DOHH2 (cell line): ENCODE results near the gene TLK1.

ENCODE experiments used
- H3F3A ChIP-seq: fragments of 200-600 bp; sonication (generic), shearing (Covaris generic); 2 replicates; pipeline ENCODE4 v1.6.0; 2016; ENCODE audit warnings: antibody characterized with exemption, mild to moderate bottlenecking; ENCODE audit not compliant: control insufficient read depth, insufficient read depth
- H3K27ac ChIP-seq: fragments of 200-600 bp; sonication (generic); 2 replicates; pipeline ENCODE4 v1.5.1; 2014; ENCODE audit warnings: low read depth, mild to moderate bottlenecking, low read length, moderate library complexity
- H3K27me3 ChIP-seq: fragments of 200-600 bp; sonication (generic); 2 replicates; pipeline ENCODE4 v1.6.1; 2014; ENCODE audit warnings: mild to moderate bottlenecking, low read length, mixed read lengths; ENCODE audit not compliant: control insufficient read depth
- H3K36me3 ChIP-seq: fragments of 200-600 bp; sonication (generic); 2 replicates; pipeline ENCODE4 v1.6.1; 2014; ENCODE audit warnings: mild to moderate bottlenecking, low read length, moderate library complexity, mixed read lengths; ENCODE audit not compliant: control insufficient read depth
- H3K4me1 ChIP-seq: fragments of 200-600 bp; sonication (generic); 2 replicates; pipeline ENCODE4 v1.6.1; 2014; ENCODE audit warnings: mild to moderate bottlenecking, low read length, mixed read lengths; ENCODE audit not compliant: control insufficient read depth
- H3K4me2 ChIP-seq: fragments of 200-600 bp; sonication (generic); 2 replicates; pipeline ENCODE4 v1.6.0; 2014; ENCODE audit warnings: mild to moderate bottlenecking, low read length, moderate library complexity
- H3K4me3 ChIP-seq: fragments of 200-600 bp; sonication (generic); 2 replicates; pipeline ENCODE4 v1.5.1; 2014; ENCODE audit warnings: mild to moderate bottlenecking, low read length, mixed read lengths
- H3K79me2 ChIP-seq: fragments of 200-600 bp; sonication (generic); 2 replicates; pipeline ENCODE4 v1.6.1; 2014; ENCODE audit warnings: mild to moderate bottlenecking, low read length, mixed read lengths; ENCODE audit not compliant: control insufficient read depth
- H3K9me2 ChIP-seq: fragments of 200-600 bp; sonication (generic); replicated peaks from 2 replicates; pipeline ENCODE4 v1.6.1; 2014; ENCODE audit warnings: mild to moderate bottlenecking, low read length, mixed read lengths; ENCODE audit not compliant: control insufficient read depth
- H3K9me3 ChIP-seq: fragments of 200-600 bp; sonication (generic); 2 replicates; pipeline ENCODE4 v1.6.1; 2014; ENCODE audit warnings: antibody characterized with exemption, low read length, mixed read lengths; ENCODE audit not compliant: control insufficient read depth, insufficient read depth
- H4K20me1 ChIP-seq: fragments of 200-600 bp; sonication (generic); 2 replicates; pipeline ENCODE4 v1.6.0; 2014; ENCODE audit warnings: low read depth, mild to moderate bottlenecking, antibody characterized with exemption, low read length, moderate library complexity; ENCODE audit not compliant: control insufficient read depth, insufficient read depth
- CTCF ChIP-seq: fragments of 200-600 bp; sonication (generic); IDR thresholded peaks from one replicate; pipeline ENCODE4 v1.5.1; 2014; ENCODE audit warnings: antibody characterized with exemption, mild to moderate bottlenecking, low read depth, low read length; ENCODE audit not compliant: poor library complexity, severe bottlenecking
- EZH2phosphoT487 ChIP-seq: fragments of 200-600 bp; sonication (generic); IDR thresholded peaks from 2 replicates; pipeline ENCODE4 v1.6.1; 2017; ENCODE audit warnings: borderline replicate concordance, mild to moderate bottlenecking, antibody characterized with exemption, low read length, moderate library complexity, mixed read lengths

Gene TLK1

GRCh38 chr2:171201271-171201670 is 40.6 kb upstream of the TLK1 start:
- H4K20me1 ChIP-seq, result no peaks in the 10 kb centered on the region
- no peaks in the 10 kb centered on the region for H3K27me3 ChIP-seq
- H3K4me3 ChIP-seq, result no peak overlapping the region
- no peaks in the 10 kb centered on the region for H3F3A ChIP-seq
- H3K9me3 ChIP-seq, result no peaks in the 10 kb centered on the region
- no peak overlapping the region for H3K4me2 ChIP-seq
- no peaks in the 10 kb centered on the region for H3K9me2 ChIP-seq
- H3K79me2 ChIP-seq, result no peaks in the 10 kb centered on the region
- no peaks in the 10 kb centered on the region for H3K36me3 ChIP-seq
- TF ChIP-seq EZH2phosphoT487, result no peak
- TF ChIP-seq CTCF, result no peak
- H3K4me1 ChIP-seq, result no peaks in the 10 kb centered on the region
- H3K27ac ChIP-seq, result no peak overlapping the region

GRCh38 chr2:171200469-171200868 is 39.8 kb upstream of the TLK1 start:
- H3K27me3 ChIP-seq, result no peaks in the 10 kb centered on the region
- H3K4me3 ChIP-seq, result no peak overlapping the region
- H3K79me2 ChIP-seq, result no peaks in the 10 kb centered on the region
- no peak overlapping the region for H3K4me2 ChIP-seq
- no peak for TF ChIP-seq CTCF
- no peak for TF ChIP-seq EZH2phosphoT487
- no peaks in the 10 kb centered on the region for H4K20me1 ChIP-seq
- no peaks in the 10 kb centered on the region for H3K4me1 ChIP-seq
- no peaks in the 10 kb centered on the region for H3F3A ChIP-seq
- no peak overlapping the region for H3K27ac ChIP-seq
- no peaks in the 10 kb centered on the region for H3K9me2 ChIP-seq
- no peaks in the 10 kb centered on the region for H3K9me3 ChIP-seq
- H3K36me3 ChIP-seq, result no peaks in the 10 kb centered on the region

DNA sequence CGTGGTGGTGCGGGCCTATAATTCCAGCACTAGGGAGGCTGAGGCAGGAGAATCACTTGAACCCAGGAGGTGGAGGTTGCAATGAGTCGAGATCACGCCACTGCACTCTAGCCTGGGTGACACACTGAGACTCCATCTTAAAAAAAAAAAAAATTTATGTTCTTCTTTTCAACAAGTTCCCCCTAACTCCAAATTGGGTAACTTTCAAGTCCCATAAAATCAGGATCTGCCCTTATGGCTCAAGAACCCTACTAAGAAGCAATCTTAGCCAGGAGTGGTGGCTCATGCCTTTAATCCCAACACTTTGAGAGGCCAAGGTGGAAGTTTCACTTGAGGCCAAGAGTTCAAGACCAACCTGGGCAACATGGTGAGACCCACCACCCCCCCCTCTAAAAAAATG is 30.3 kb upstream of the TLK1 start:
- Histone ChIP-seq H3F3A (no peaks in the 10 kb centered on the region), H4K20me1 (no peaks in the 10 kb centered on the region), H3K27ac (no peak overlapping the region), H3K9me3 (no peaks in the 10 kb centered on the region), H3K27me3 (no peaks in the 10 kb centered on the region), H3K79me2 (no peaks in the 10 kb centered on the region), H3K36me3 (no peaks in the 10 kb centered on the region), H3K9me2 (no peaks in the 10 kb centered on the region), H3K4me1 (no peaks in the 10 kb centered on the region), H3K4me3 (no peak overlapping the region), H3K4me2 (no peak overlapping the region)
- no peak for TF ChIP-seq EZH2phosphoT487
- TF ChIP-seq CTCF, result no peak

DNA sequence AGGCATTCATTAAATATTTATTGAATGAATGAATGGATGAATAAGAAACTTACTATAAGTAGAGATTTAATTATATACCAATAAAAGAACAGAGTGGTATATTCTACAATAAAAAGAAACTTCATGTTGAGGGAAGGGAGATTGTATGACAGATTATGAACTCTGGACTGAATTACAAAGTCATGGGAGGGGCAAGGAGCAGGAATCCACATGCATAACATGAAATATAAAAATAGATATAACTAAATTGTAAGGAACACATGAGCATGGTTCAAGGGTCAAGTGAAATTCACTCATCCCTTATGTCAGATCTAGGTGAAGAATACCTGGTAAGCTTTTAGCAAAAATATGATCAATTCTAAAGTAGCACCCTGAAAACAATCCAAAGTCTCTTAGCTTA is 27.1 kb upstream of the TLK1 start:
- H3K4me1 ChIP-seq, result no peaks in the 10 kb centered on the region
- H3K9me3 ChIP-seq, result no peaks in the 10 kb centered on the region
- H3K9me2 ChIP-seq, result no peaks in the 10 kb centered on the region
- TF ChIP-seq CTCF (no peak), EZH2phosphoT487 (no peak)
- no peak overlapping the region for H3K4me2 ChIP-seq
- no peaks in the 10 kb centered on the region for H3K79me2 ChIP-seq
- H3K27ac ChIP-seq, result no peak overlapping the region
- no peaks in the 10 kb centered on the region for H3K36me3 ChIP-seq
- H4K20me1 ChIP-seq, result no peaks in the 10 kb centered on the region
- no peak overlapping the region for H3K4me3 ChIP-seq
- no peaks in the 10 kb centered on the region for H3K27me3 ChIP-seq
- no peaks in the 10 kb centered on the region for H3F3A ChIP-seq
